Testis (tissue), 2 donors: ENCODE results near the gene FARS2.

Experiments used
- CTCF ChIP-seq, 3 experiments: fragments of 450-650 bp in 2 of 3; fragments of 200-600 bp in 1 of 3; sonication (generic) in 1 of 3; IDR thresholded peaks; one replicate each; pipeline ENCODE4 v1.5.1; 2016 to 2019; ENCODE audit warnings: antibody characterized with exemption in 3 of 3, mild to moderate bottlenecking in 2 of 3, moderate library complexity in 1 of 3
- POLR2A ChIP-seq: fragments of 450-650 bp; IDR thresholded peaks from one replicate; pipeline ENCODE4 v1.6.1; 2017; ENCODE audit warnings: antibody characterized with exemption, mild to moderate bottlenecking, moderate library complexity

- TF ChIP-seq CTCF (IDR thresholded peaks at IDR 0.05): no peak
- TF ChIP-seq POLR2A: no peak
These were observed 104.3 kb downstream of the FARS2 start for GRCh38 chr6:5365436-5366195.
